Measurements from ENCODE around the gene CDC20. TPM values are rescaled to one million over a fixed set of nuclear protein-coding genes. Genes with fewer than 3 reads are reported as not detected.

The CDC20 gene
- total RNA-seq, 1 donor from 2014 or later: 0.99 TPM

DNA sequence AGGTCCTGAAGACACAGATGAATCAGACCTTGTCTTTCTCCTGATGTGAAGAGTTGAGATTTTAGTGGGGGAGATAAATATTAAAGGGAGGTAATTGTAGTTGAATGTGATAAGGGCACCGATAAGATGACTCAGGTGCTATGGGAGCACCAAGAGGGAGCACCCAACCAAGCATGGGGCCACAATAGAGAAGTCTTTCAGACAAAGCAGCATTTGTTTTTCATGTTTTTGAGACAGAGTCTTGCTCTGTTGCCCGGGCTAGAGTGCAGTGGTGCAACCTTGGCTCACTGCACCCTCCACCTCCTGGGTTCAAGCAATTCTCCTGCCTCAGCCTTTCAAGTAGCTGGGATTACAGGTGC, 47.1 kb downstream of the CDC20 start:
- Histone ChIP-seq H3K36me3 (peaks cover 73% of the 10 kb centered on the region), H3K4me1 (peaks cover 21% of the 10 kb centered on the region), H3K27ac (replicated peaks) (peak overlapping the region; percentile 4), H3K27me3 (ENCODE audit: low read depth) (no peaks in the 10 kb centered on the region), H3K9me3 (replicated peaks) (no peaks in the 10 kb centered on the region), H3K4me3 (no peak overlapping the region)
- intact Hi-C loops (cut with micrococcal nuclease): no loop called here
- no peak for DNase-seq
- TF ChIP-seq, protein P1, sequence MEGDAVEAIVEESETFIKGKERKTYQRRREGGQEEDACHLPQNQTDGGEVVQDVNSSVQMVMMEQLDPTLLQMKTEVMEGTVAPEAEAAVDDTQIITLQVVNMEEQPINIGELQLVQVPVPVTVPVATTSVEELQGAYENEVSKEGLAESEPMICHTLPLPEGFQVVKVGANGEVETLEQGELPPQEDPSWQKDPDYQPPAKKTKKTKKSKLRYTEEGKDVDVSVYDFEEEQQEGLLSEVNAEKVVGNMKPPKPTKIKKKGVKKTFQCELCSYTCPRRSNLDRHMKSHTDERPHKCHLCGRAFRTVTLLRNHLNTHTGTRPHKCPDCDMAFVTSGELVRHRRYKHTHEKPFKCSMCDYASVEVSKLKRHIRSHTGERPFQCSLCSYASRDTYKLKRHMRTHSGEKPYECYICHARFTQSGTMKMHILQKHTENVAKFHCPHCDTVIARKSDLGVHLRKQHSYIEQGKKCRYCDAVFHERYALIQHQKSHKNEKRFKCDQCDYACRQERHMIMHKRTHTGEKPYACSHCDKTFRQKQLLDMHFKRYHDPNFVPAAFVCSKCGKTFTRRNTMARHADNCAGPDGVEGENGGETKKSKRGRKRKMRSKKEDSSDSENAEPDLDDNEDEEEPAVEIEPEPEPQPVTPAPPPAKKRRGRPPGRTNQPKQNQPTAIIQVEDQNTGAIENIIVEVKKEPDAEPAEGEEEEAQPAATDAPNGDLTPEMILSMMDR (IDR thresholded peaks at IDR 0.05; ENCODE audit: borderline replicate concordance): no peak

DNA sequence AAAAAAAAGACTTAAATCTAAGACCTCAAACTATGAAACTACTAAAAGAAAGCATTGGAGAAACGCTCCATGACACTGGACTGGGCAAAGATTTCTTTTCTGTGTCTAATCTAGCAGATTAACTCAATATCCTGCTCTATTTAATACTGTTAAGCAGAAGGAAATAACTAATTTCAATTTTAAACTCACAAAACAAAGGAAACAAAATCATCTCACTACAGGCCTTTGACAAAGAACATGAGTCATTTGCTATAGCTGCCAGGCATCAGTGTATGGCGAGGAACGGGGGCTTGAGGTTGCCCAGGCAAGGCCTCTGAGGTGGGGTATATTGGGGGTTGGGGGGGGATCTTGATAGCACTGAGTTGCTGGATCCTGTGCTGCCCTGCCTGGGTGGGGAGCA, 51.8 kb downstream of the CDC20 start:
- no peaks in the 10 kb centered on the region for H3K27me3 ChIP-seq (ENCODE audit: low read depth)
- TF ChIP-seq, protein P1 (IDR thresholded peaks at IDR 0.05; ENCODE audit: borderline replicate concordance): no peak
- no peak for DNase-seq
- peaks cover 6% of the 10 kb centered on the region for H3K4me1 ChIP-seq
- no peak overlapping the region for H3K27ac ChIP-seq (replicated peaks)
- no peaks in the 10 kb centered on the region for H3K9me3 ChIP-seq (replicated peaks)
- intact Hi-C loops (cut with micrococcal nuclease): no loop called here
- no peak overlapping the region for H3K4me3 ChIP-seq
- H3K36me3 ChIP-seq: peaks cover 66% of the 10 kb centered on the region

Small RNAs within 50 kb of the gene (microRNA-seq; reads per million reads assigned to microRNA genes)
- not detected for gene MIR6734

Other genes starting within 250 kb of the CDC20 start
- 29.8 TPM for gene EBNA1BP2, start 186.7 kb upstream of the CDC20 start, total RNA-seq
- not detected for gene CFAP57, start 186.7 kb upstream of the CDC20 start, total RNA-seq
- gene TMEM125, start 89.0 kb upstream of the CDC20 start, total RNA-seq: not detected
- not detected for gene C1orf210, start 73.4 kb upstream of the CDC20 start, total RNA-seq
- gene TIE1, start 58.0 kb upstream of the CDC20 start, total RNA-seq: 25.1 TPM
- 0.82 TPM for gene MPL, start 21.2 kb upstream of the CDC20 start, total RNA-seq
- gene ELOVL1, start 9.0 kb downstream of the CDC20 start, total RNA-seq: 26.7 TPM
- 15.7 TPM for gene MED8, start 30.8 kb downstream of the CDC20 start, total RNA-seq
- 24.8 TPM for gene SZT2, start 30.9 kb downstream of the CDC20 start, total RNA-seq
- gene HYI, start 95.0 kb downstream of the CDC20 start, total RNA-seq: 22.8 TPM
- gene PTPRF, start 171.9 kb downstream of the CDC20 start, total RNA-seq: 2.9 TPM

All from left ventricle myocardium inferior (tissue), 1 donor.